Measurements from ENCODE around the gene GRIP2. TPM values are rescaled to one million over a fixed set of nuclear protein-coding genes. Genes with fewer than 3 reads are reported as not detected.

GRIP2 gene
- total RNA-seq, 1 experiment from 2014 or later = 0.77 TPM

- no peak for DNase-seq (ENCODE audit: low spot score)
These were observed 779 bp downstream of the GRIP2 start for GRCh38 chr3:14539384-14539741.

- no peak for DNase-seq (ENCODE audit: low spot score)
These were observed 1.6 kb downstream of the GRIP2 start for GRCh38 chr3:14538451-14539088.

GRCh38 chr3:14537590-14538450, 2.3 kb downstream of the GRIP2 start:
- no peak for DNase-seq (ENCODE audit: low spot score)

- no peak for DNase-seq (ENCODE audit: low spot score)
These were observed 3.1 kb downstream of the GRIP2 start for GRCh38 chr3:14536837-14537589.

GRCh38 chr3:14536055-14536815, 3.9 kb downstream of the GRIP2 start:
- DNase-seq (ENCODE audit: low spot score) = no peak

- DNase-seq (ENCODE audit: low spot score) = no peak
These were observed 4.5 kb downstream of the GRIP2 start for GRCh38 chr3:14535616-14536015.

- DNase-seq (ENCODE audit: low spot score) = no peak
These were observed 5.5 kb downstream of the GRIP2 start for GRCh38 chr3:14534516-14535191.

GRCh38 chr3:14533457-14533958, 6.6 kb downstream of the GRIP2 start:
- DNase-seq (ENCODE audit: low spot score) = no peak

GRCh38 chr3:14532691-14533456, 7.3 kb downstream of the GRIP2 start:
- no peak for DNase-seq (ENCODE audit: low spot score)

- no peak for DNase-seq (ENCODE audit: low spot score)
These were observed 8.2 kb downstream of the GRIP2 start for GRCh38 chr3:14531856-14532395.

- DNase-seq (ENCODE audit: low spot score) = no peak
These were observed 12.1 kb downstream of the GRIP2 start for GRCh38 chr3:14528081-14528480.

GRCh38 chr3:14525685-14526631, 14.2 kb downstream of the GRIP2 start:
- no peak for DNase-seq (ENCODE audit: low spot score)

GRCh38 chr3:14524920-14525660, 15.1 kb downstream of the GRIP2 start:
- DNase-seq (ENCODE audit: low spot score) = no peak

GRCh38 chr3:14524311-14524711, 15.8 kb downstream of the GRIP2 start:
- DNase-seq (ENCODE audit: low spot score) = no peak

- no peak for DNase-seq (ENCODE audit: low spot score)
These were observed 16.4 kb downstream of the GRIP2 start for GRCh38 chr3:14523792-14524191.

- DNase-seq (ENCODE audit: low spot score) = no peak
These were observed 17.4 kb downstream of the GRIP2 start for GRCh38 chr3:14522768-14523167.

- no peak for DNase-seq (ENCODE audit: low spot score)
These were observed 17.9 kb downstream of the GRIP2 start for GRCh38 chr3:14522129-14522691.

GRCh38 chr3:14521611-14522010, 18.5 kb downstream of the GRIP2 start:
- no peak for DNase-seq (ENCODE audit: low spot score)

Measured in H4 (cell line).